Stimulated activated CD4-positive, alpha-beta T cell treated with anti-CD3 and anti-CD28 coated beads, Interleukin-4, amount 100 ng/mL, for 24 hours (primary cell): ENCODE results near the gene TMEM242.

ENCODE experiments used
- DNase-seq: peaks from one replicate; pipeline ENCODE4 v3.0.0-alpha.2; 2020

TMEM242 gene

GRCh38 chr6:157268835-157269234 is 54.5 kb downstream of the TMEM242 start:
- DNase-seq: no peak

GRCh38 chr6:157268396-157268795 is 54.9 kb downstream of the TMEM242 start:
- no peak for DNase-seq

GRCh38 chr6:157267654-157268053 is 55.7 kb downstream of the TMEM242 start:
- DNase-seq: no peak

- DNase-seq: no peak
These were observed 56.2 kb downstream of the TMEM242 start for GRCh38 chr6:157267109-157267611.

GRCh38 chr6:157266274-157267101 is 56.8 kb downstream of the TMEM242 start:
- no peak for DNase-seq

- no peak for DNase-seq
These were observed 57.7 kb downstream of the TMEM242 start for GRCh38 chr6:157265635-157266034.

GRCh38 chr6:157265186-157265585 is 58.1 kb downstream of the TMEM242 start:
- DNase-seq: no peak

- DNase-seq: no peak
These were observed 58.6 kb downstream of the TMEM242 start for GRCh38 chr6:157264701-157265100.

GRCh38 chr6:157263881-157264397 is 59.4 kb downstream of the TMEM242 start:
- DNase-seq: no peak

- no peak for DNase-seq
These were observed 60.2 kb downstream of the TMEM242 start for GRCh38 chr6:157263146-157263545.

GRCh38 chr6:157261606-157262005 is 61.7 kb downstream of the TMEM242 start:
- DNase-seq: no peak

GRCh38 chr6:157260735-157261410 is 62.4 kb downstream of the TMEM242 start:
- no peak for DNase-seq

- DNase-seq: no peak
These were observed 63.9 kb downstream of the TMEM242 start for GRCh38 chr6:157259443-157259842.

- DNase-seq: no peak
These were observed 64.4 kb downstream of the TMEM242 start for GRCh38 chr6:157258878-157259277.

GRCh38 chr6:157255079-157255478 is 68.2 kb downstream of the TMEM242 start:
- no peak for DNase-seq

- DNase-seq: no peak
These were observed 68.8 kb downstream of the TMEM242 start for GRCh38 chr6:157254538-157254937.

GRCh38 chr6:157253699-157254098 is 69.6 kb downstream of the TMEM242 start:
- no peak for DNase-seq

- no peak for DNase-seq
These were observed 70.3 kb downstream of the TMEM242 start for GRCh38 chr6:157253017-157253416.

GRCh38 chr6:157251586-157252247 is 71.6 kb downstream of the TMEM242 start:
- DNase-seq: no peak

- no peak for DNase-seq
These were observed 73.5 kb downstream of the TMEM242 start for GRCh38 chr6:157249826-157250225.

GRCh38 chr6:157248264-157248663 is 75.1 kb downstream of the TMEM242 start:
- DNase-seq: no peak

- DNase-seq: no peak
These were observed 76.4 kb downstream of the TMEM242 start for GRCh38 chr6:157246771-157247484.
